Kidney epithelial cell (primary cell): ENCODE results near the gene HHLA2. TPM values are rescaled to one million over a fixed set of nuclear protein-coding genes. Genes with fewer than 3 reads are reported as not detected.
A peak's percentile ranks its signal among the peaks of the same experiment; 100 is the strongest.
"Not testable (repeated sequence)": the region's sequence is repeated elsewhere in the genome, so short reads cannot be mapped to it uniquely, and the experiment has no call there.

Experiments used
- DNase-seq: peaks from one replicate; pipeline ENCODE4 v3.0.0-alpha.2; 2010; ENCODE audit warnings: low read depth
- H3K27me3 ChIP-seq: 2 replicates; pipeline ENCODE4 v1.6.0; 2011; ENCODE audit warnings: low read length; ENCODE audit not compliant: control insufficient read depth, insufficient read depth
- H3K36me3 ChIP-seq: 2 replicates; pipeline ENCODE4 v1.5.1; 2011; ENCODE audit warnings: low read length; ENCODE audit not compliant: control insufficient read depth, insufficient read depth
- H3K4me3 ChIP-seq: 2 replicates; pipeline ENCODE4 v1.5.1; 2011; ENCODE audit warnings: low read depth, mild to moderate bottlenecking, control low read depth, low read length
- CTCF ChIP-seq: IDR thresholded peaks from 2 replicates; pipeline ENCODE4 v1.5.1; 2011; ENCODE audit warnings: mild to moderate bottlenecking, moderate library complexity, low read length, control low read depth, inconsistent platforms; ENCODE audit not compliant: insufficient read depth, poor library complexity, severe bottlenecking
- total RNA-seq: library from RNA; depleted of rRNA; stranded (reverse); fragments of >200 nt; gene quantifications from 2 replicates; pipeline ENCODE4 v1.2.3, GENCODE V29; 2015

Gene HHLA2
- 0.79 TPM in 1 of 2 replicates, not detected in the other for total RNA-seq

- H3K27me3 ChIP-seq, result no peaks in the 10 kb centered on the region
- H3K36me3 ChIP-seq, result no peaks in the 10 kb centered on the region
- H3K4me3 ChIP-seq, result no peak within 1 kb of the TSS
- no peak for TF ChIP-seq CTCF
- no peak for DNase-seq
Measured at GRCh38 chr3:108296239-108296638, at the start of gene HHLA2. Gene HHLA2 (plus strand): TSS chr3:108296548. CDS start chr3:108351814, 55,266 bp downstream.

- no peaks in the 10 kb centered on the region for H3K27me3 ChIP-seq
- no peak overlapping the region for H3K4me3 ChIP-seq
- peak; percentile 1 for DNase-seq
- TF ChIP-seq CTCF, result no peak
- H3K36me3 ChIP-seq, result no peaks in the 10 kb centered on the region
Measured at GRCh38 chr3:108250626-108251025, 45.7 kb upstream of the HHLA2 start.

GRCh38 chr3:108251265-108251664 lies 45.1 kb upstream of the HHLA2 start:
- H3K27me3 ChIP-seq, result no peaks in the 10 kb centered on the region
- no peak overlapping the region for H3K4me3 ChIP-seq
- H3K36me3 ChIP-seq, result no peaks in the 10 kb centered on the region
- TF ChIP-seq CTCF, result no peak
- DNase-seq, result no peak

GRCh38 chr3:108251844-108252243 lies 44.5 kb upstream of the HHLA2 start:
- no peak for TF ChIP-seq CTCF
- no peaks in the 10 kb centered on the region for H3K36me3 ChIP-seq
- H3K4me3 ChIP-seq, result no peak overlapping the region
- no peaks in the 10 kb centered on the region for H3K27me3 ChIP-seq
- DNase-seq, result no peak

GRCh38 chr3:108255131-108255530 lies 41.2 kb upstream of the HHLA2 start:
- TF ChIP-seq CTCF, result no peak
- no peak overlapping the region for H3K4me3 ChIP-seq
- DNase-seq, result no peak
- H3K36me3 ChIP-seq, result no peaks in the 10 kb centered on the region
- no peaks in the 10 kb centered on the region for H3K27me3 ChIP-seq

GRCh38 chr3:108264534-108265298 lies 31.6 kb upstream of the HHLA2 start:
- not testable (repeated sequence) for DNase-seq, H3K4me3 ChIP-seq, H3K36me3 ChIP-seq, H3K27me3 ChIP-seq

GRCh38 chr3:108268235-108268634 lies 28.1 kb upstream of the HHLA2 start:
- H3K27me3 ChIP-seq, H3K36me3 ChIP-seq, H3K4me3 ChIP-seq, DNase-seq: not testable (repeated sequence)
